GM12875 (cell line): Measurements from ENCODE around the gene CST9.

Experiments
- H3K4me3 ChIP-seq: one replicate; pipeline ENCODE4 v1.5.1; 2011; ENCODE audit warnings: low read depth, low read length, control low read depth
- TF ChIP-seq, protein P1 (sequence below): IDR thresholded peaks from 2 replicates; pipeline ENCODE4 v1.5.1; 2011; ENCODE audit warnings: low read depth, mild to moderate bottlenecking, control low read depth, inconsistent platforms, low read length, moderate library complexity, borderline replicate concordance; ENCODE audit not compliant: insufficient read depth

Gene CST9

DNA sequence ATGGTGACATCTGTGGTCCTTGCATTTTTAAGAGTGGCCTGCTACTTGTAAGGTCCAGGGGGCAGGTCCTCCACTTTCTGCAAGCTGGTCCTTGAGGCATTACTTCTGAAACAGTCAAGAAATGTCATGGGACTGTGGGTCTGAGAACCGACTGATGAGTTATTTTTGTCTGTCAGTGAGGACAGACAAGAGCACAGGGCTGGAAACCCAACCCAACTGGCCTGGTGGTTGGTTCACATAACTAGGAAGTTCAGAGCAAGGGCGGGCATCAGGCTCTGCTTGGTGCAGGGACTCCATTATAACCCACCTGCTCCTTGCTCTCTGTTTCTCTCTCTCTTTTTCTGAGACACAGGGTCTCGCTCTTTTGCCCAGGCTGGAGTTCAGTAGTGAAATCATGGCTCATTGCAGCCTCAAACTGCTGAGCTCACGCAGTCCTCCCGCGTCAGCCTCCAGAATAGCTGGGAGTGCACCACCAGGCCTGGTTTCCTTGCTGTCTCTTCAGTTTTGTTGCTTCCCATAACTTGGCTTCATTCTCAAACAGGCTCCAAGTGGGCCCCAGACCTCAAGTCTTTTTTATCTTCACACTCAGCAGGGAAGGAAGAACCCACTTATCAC is 22.8 kb upstream of the CST9 start:
- TF ChIP-seq, protein P1, sequence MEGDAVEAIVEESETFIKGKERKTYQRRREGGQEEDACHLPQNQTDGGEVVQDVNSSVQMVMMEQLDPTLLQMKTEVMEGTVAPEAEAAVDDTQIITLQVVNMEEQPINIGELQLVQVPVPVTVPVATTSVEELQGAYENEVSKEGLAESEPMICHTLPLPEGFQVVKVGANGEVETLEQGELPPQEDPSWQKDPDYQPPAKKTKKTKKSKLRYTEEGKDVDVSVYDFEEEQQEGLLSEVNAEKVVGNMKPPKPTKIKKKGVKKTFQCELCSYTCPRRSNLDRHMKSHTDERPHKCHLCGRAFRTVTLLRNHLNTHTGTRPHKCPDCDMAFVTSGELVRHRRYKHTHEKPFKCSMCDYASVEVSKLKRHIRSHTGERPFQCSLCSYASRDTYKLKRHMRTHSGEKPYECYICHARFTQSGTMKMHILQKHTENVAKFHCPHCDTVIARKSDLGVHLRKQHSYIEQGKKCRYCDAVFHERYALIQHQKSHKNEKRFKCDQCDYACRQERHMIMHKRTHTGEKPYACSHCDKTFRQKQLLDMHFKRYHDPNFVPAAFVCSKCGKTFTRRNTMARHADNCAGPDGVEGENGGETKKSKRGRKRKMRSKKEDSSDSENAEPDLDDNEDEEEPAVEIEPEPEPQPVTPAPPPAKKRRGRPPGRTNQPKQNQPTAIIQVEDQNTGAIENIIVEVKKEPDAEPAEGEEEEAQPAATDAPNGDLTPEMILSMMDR: no peak
- H3K4me3 ChIP-seq: no peak overlapping the region

DNA sequence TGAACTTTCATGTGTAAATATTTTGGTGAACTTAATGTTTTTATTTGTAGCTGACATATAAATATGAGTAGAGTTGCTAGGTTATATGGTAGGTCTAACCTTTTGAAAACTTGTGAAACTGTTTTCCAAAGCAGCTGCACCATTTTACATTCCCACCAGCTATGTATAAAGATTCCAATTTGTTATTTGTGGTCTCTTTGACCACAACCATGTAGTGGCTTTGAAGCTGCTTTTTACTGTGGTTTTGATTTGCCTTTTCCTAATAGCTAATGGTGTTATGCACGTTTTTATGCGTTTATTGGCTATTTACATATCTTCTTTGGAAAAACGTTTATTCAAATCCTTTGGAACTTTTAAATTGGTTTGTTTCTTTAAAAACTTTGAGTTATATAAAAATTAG is 21.8 kb upstream of the CST9 start:
- TF ChIP-seq, protein P1: no peak
- no peak overlapping the region for H3K4me3 ChIP-seq

DNA sequence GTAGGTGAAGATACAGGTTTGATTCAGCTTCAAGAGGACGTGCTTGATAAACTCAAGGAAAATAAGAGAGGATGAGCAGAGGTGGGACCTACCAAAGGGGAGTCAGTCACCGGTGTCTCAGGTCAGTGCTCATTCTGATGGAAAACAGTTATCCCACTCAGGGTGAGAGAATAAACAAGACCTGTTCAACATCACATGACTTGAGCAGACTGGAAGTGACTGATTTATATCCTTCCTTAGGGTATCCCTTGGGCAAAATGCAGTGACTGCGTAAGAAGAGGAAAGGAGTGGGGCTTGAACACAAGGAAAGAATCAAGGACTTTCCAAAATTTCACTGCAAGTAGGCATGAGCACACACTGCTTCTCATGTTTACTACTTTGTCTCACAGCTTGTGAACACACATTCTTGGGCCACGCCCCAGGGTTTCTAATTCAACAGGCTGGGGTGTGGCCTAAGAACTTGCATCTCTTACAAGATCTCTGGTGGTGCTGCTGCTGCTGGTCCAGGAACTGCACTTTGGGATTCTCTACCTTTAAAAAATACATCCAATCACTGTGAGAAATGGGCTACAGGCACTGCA is 20.4 kb upstream of the CST9 start:
- no peak overlapping the region for H3K4me3 ChIP-seq
- TF ChIP-seq, protein P1: no peak

DNA sequence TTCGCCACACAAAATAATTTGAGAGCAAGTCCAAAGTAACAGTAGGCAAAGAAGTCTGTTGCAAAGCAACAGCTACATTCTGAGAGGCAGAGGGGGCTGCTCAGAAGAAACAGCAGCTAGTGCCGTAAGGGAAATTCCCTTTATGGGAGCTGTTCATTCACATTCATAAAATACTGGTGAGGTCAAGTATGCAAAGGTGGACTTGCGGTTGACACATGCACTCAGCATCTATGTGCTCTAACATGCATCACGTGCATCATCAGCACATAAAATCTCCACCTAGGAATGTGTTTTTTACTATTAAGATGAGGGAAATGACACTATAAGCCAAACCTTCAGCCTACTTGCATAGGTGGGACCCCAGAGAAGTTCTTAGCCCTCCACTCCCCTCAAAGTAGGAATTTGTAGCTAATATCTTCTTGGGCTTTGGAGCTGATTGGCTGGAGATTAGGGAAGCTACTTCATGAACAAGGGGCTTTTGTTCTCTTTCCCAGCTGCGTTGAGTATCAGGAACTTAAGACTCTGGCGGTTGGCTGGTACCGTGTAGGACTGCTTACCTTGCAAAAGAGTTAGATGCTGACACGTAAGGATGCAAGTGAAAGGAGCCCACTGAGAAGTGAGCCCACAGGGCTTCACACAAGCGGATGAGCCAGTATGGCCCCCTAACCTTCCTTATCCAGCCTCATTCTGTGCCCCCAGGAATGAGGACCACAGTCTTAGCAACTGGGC is 19.7 kb upstream of the CST9 start:
- no peak overlapping the region for H3K4me3 ChIP-seq
- TF ChIP-seq, protein P1: no peak

DNA sequence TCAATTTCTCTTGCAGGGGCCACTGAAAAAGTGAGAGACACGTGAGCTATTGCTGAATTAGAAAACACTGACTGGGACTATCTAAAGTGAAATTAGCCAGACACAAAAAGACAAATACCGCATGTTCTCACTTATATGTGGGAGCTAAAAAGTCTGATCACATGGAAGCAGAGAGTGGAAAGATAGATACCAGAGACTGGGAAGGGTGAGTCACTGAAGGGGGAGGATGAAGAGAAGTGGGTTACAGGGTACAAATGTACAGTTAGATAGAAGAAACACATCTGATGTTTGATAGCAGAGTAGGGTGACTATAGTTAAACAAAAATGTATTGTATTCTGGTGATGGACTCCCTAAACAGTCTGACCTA is 18.6 kb upstream of the CST9 start:
- TF ChIP-seq, protein P1: no peak
- no peak overlapping the region for H3K4me3 ChIP-seq

DNA sequence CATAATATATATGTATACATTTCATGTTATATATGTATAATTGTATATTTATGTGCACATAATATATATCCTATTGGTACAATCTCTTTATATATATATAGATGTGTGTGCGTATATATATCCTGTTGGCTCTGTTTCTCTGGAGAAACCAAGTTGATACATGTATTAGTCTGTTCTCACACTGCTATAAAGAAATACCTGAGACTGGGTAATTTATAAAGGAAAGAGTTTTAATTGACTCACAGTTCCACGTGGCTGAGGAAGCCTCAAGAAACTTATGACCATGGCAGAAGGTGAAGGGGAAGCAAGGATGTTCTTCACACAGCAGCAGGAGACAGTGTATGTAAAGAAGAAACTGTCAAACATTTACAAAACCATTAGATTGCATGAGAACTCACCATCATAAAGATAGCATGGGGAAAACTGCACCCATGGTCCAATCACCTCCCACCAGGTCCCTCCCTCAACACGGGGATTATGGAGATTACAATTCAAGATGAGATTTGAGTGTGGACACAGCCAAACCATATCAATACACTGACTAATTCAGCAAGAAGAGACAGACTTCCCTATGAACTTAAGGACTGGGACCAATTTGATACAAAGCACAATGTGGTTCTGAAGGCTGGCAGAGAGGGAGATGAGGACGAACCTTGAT is 18.1 kb upstream of the CST9 start:
- TF ChIP-seq, protein P1: no peak
- H3K4me3 ChIP-seq: no peak overlapping the region
